ENCODE data around the gene NDUFS2.
"Not testable (repeated sequence)": the region's sequence is repeated elsewhere in the genome, so short reads cannot be mapped to it uniquely, and the experiment has no call there.

NDUFS2 gene

GRCh38 chr1:161238039-161238473, 35.9 kb downstream of the NDUFS2 start, which contains the start of gene NR1I3:
Gene NR1I3 (minus strand): TSS chr1:161238203. CDS start chr1:161236565, 1,638 bp downstream.
- no peak within 1 kb of the TSS for H3K4me3 ChIP-seq (ENCODE audit: low read depth, low read length)
- no peak for TF ChIP-seq CTCF (IDR thresholded peaks at IDR 0.05; ENCODE audit: low read depth, low read length)
- H3K4me1 ChIP-seq = no peaks in the 10 kb centered on the region
- DNase-seq = no peak
- no peaks in the 10 kb centered on the region for H3K9me3 ChIP-seq
- no peaks in the 10 kb centered on the region for H3K27me3 ChIP-seq
- H3K36me3 ChIP-seq = no peaks in the 10 kb centered on the region

- no peak for TF ChIP-seq CTCF (IDR thresholded peaks at IDR 0.05; ENCODE audit: low read depth, low read length)
- H3K4me3 ChIP-seq (ENCODE audit: low read depth, low read length) = no peak overlapping the region
Observed at GRCh38 chr1:161241682-161242081, 39.5 kb downstream of the NDUFS2 start.

GRCh38 chr1:161242313-161242712, 40.1 kb downstream of the NDUFS2 start:
- H3K9me3 ChIP-seq = no peaks in the 10 kb centered on the region
- no peak overlapping the region for H3K4me3 ChIP-seq (ENCODE audit: low read depth, low read length)
- no peaks in the 10 kb centered on the region for H3K36me3 ChIP-seq
- no peak for DNase-seq
- H3K4me1 ChIP-seq = no peaks in the 10 kb centered on the region
- no peaks in the 10 kb centered on the region for H3K27me3 ChIP-seq
- TF ChIP-seq CTCF (IDR thresholded peaks at IDR 0.05; ENCODE audit: low read depth, low read length) = no peak

More at GRCh38 chr1:161241682-161242081, 39.5 kb downstream of the NDUFS2 start:
- DNase-seq = no peak
- Histone ChIP-seq H3K27me3 (no peaks in the 10 kb centered on the region), H3K36me3 (no peaks in the 10 kb centered on the region), H3K4me1 (no peaks in the 10 kb centered on the region), H3K9me3 (no peaks in the 10 kb centered on the region)

GRCh38 chr1:161244888-161245287, 42.7 kb downstream of the NDUFS2 start:
- TF ChIP-seq CTCF (IDR thresholded peaks at IDR 0.05; ENCODE audit: low read depth, low read length) = no peak
- DNase-seq = no peak
- Histone ChIP-seq H3K27me3 (no peaks in the 10 kb centered on the region), H3K4me3 (ENCODE audit: low read depth, low read length) (no peak overlapping the region), H3K9me3 (peaks cover 3% of the 10 kb centered on the region; the same call in 1 of the 2 replicates), H3K36me3 (no peaks in the 10 kb centered on the region), H3K4me1 (no peaks in the 10 kb centered on the region)

- not testable (repeated sequence) for H3K27me3 ChIP-seq; H3K36me3 ChIP-seq; H3K9me3 ChIP-seq; H3K4me3 ChIP-seq (ENCODE audit: low read depth, low read length); H3K4me1 ChIP-seq; DNase-seq
Observed at GRCh38 chr1:161250100-161250499, 47.9 kb downstream of the NDUFS2 start.

- no peak for TF ChIP-seq CTCF (IDR thresholded peaks at IDR 0.05; ENCODE audit: low read depth, low read length)
- no peak overlapping the region for H3K4me3 ChIP-seq (ENCODE audit: low read depth, low read length)
- DNase-seq = no peak
- H3K27me3 ChIP-seq = no peaks in the 10 kb centered on the region
- H3K9me3 ChIP-seq = peaks cover 5% of the 10 kb centered on the region
- H3K36me3 ChIP-seq = no peaks in the 10 kb centered on the region
- no peaks in the 10 kb centered on the region for H3K4me1 ChIP-seq
Observed at GRCh38 chr1:161250829-161251228, 48.7 kb downstream of the NDUFS2 start.

- no peak overlapping the region for H3K4me3 ChIP-seq (ENCODE audit: low read depth, low read length)
- H3K4me1 ChIP-seq = no peaks in the 10 kb centered on the region
- no peak for TF ChIP-seq CTCF (IDR thresholded peaks at IDR 0.05; ENCODE audit: low read depth, low read length)
- no peaks in the 10 kb centered on the region for H3K36me3 ChIP-seq
- DNase-seq = no peak
- H3K9me3 ChIP-seq = peaks cover 5% of the 10 kb centered on the region
- H3K27me3 ChIP-seq = no peaks in the 10 kb centered on the region
Observed at GRCh38 chr1:161251579-161251978, 49.4 kb downstream of the NDUFS2 start.

- peaks cover 23% of the 10 kb centered on the region for H3K27me3 ChIP-seq
- DNase-seq; H3K36me3 ChIP-seq; H3K9me3 ChIP-seq; H3K4me3 ChIP-seq (ENCODE audit: low read depth, low read length); H3K4me1 ChIP-seq: not testable (repeated sequence)
Observed at GRCh38 chr1:161255302-161255701, 53.1 kb downstream of the NDUFS2 start.

GRCh38 chr1:161255955-161256520, 53.9 kb downstream of the NDUFS2 start:
- H3K4me1 ChIP-seq; H3K36me3 ChIP-seq; DNase-seq; H3K4me3 ChIP-seq (ENCODE audit: low read depth, low read length); H3K9me3 ChIP-seq: not testable (repeated sequence)
- peaks cover 30% of the 10 kb centered on the region for H3K27me3 ChIP-seq

Measured in BE2C (cell line).